ENCODE data around the gene ST7L. TPM values are rescaled to one million over a fixed set of nuclear protein-coding genes. Genes with fewer than 3 reads are reported as not detected.
A peak's percentile ranks its signal among the peaks of the same experiment; 100 is the strongest.
"Not testable (repeated sequence)": the region's sequence is repeated elsewhere in the genome, so short reads cannot be mapped to it uniquely, and the experiment has no call there.

The ST7L gene
- total RNA-seq (2014; rRNA removed; shearing (Covaris generic)) = 29.6 and 31.5 TPM in 2 replicates

DNA sequence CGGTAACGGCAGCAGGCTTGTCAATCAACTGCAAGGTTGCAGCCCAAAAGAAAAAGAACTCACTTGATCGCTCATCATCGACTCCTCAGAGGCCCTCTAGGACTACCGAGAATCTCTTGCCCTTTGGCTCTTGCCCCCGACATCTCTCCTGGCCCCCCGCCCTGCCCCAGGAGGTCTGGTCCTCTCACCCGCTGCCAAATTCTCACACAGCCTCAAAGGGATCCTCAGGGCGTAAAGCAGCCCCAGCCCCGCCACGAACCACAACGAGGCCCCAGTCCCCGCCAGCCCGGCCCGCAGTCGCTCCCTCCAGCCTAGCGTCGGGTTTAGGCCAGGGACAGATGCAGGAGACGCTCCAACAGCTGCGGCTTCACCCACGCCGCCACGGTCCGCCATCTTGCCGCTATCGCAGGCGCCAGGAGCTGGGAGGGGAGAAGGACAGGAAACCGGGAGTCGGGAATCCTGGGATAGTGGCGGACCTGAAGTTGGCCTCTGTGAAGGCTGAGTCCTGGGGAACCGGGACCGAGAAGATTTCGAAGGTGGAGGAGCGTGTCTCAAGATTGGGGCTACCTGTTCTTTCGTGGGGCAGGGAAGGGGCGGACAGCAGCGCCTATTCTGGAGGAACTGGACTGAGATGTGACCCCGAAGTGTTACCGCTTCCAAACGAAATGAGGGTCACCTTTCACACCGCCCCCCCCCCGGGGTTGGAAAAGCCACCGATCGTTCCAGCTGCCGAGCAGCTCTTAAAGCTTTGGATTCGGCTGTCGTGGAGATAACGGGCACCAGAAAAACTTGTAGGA, at the start of gene ST7L:
Gene ST7L (minus strand): TSS at position 421 of the 797 bp plus-strand sequence. CDS start 28 bp downstream, at position 393.
- DNase-seq (ENCODE audit: low read depth) = peak; percentile 88

DNA sequence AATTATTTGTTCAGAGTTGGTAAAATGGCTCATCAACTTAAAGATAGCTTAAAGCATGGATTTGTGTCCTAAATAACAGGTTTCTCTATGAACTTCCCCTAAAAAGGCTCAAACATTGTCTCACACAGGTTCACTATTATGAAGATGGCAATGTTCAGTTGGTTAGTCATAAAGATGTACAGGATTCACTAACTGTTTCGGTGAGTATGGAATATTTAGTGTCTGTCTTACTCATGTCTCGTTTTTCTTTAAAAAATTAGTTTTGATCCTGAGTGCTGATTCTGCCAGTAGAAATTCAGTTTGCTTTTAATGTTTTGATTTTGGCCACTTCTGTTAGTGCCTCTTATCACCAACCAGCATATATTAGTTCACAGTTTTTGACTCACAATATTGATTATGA, 48.0 kb upstream of the ST7L start:
- no peak for DNase-seq (ENCODE audit: low read depth)

GRCh38 chr1:112665857-112666256, 46.9 kb upstream of the ST7L start:
- DNase-seq (ENCODE audit: low read depth) = no peak

DNA sequence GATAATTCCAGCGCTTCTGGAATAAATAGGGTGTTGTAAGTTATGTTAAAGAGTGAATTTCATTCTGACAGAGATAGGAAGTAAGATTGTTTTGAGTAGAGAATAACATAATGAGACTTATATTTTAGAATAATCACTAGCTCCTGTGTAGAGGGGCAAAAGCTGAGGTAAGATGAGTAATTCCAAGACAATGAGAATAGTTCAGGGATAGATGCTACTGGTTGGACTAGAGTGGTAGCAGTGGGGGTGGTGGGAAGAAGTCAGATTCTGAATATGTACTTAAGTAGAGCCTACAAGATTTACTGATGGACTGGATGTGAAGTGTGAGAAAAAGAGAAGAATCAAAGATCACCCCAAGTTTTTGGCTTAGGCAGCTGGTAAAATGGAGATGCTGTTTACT, 32.3 kb upstream of the ST7L start:
- DNase-seq (ENCODE audit: low read depth) = no peak

DNA sequence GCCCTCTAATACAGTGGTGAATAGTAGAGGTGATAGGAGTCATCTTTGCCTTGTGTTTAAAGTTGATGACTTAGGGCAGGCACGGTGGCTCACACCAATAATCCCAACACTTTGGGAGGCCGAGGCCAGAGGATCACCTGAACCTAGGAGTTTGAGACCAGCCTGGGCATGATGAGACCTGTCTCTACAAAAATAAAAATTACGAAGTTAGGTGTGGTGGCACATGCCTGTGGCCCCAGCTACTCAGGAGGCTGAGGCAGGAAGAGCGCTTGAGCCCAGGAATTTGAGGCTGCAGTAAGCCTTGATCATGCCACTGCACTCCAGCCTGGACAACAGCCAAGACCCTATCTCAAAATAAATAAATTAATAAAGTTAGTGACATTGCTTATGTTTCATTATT, 27.3 kb upstream of the ST7L start:
- DNase-seq (ENCODE audit: low read depth) = no peak

- no peak for DNase-seq (ENCODE audit: low read depth)
Measured at GRCh38 chr1:112643080-112643479, 24.1 kb upstream of the ST7L start.

DNA sequence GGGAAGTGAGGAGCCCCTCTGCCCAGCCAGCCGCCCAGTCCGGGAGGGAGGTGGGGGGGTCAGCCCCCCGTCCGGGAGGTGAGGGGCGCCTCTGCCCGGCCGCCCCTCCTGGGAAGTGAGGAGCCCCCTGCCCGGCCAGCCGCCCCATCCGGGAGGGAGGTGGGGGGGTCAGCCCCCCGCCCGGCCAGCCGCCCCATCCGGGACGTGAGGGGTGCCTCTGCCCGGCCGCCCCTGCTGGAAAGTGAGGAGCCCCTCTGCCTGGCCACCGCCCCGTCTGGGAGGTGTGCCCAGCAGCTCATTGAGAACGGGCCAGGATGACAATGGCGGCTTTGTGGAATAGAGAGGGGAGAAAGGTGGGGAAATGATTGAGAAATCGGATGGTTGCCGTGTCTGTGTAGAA, 21.5 kb upstream of the ST7L start:
- DNase-seq (ENCODE audit: low read depth) = not testable (repeated sequence)

- no peak for DNase-seq (ENCODE audit: low read depth)
Measured at GRCh38 chr1:112638110-112638428, 19.1 kb upstream of the ST7L start.

DNA sequence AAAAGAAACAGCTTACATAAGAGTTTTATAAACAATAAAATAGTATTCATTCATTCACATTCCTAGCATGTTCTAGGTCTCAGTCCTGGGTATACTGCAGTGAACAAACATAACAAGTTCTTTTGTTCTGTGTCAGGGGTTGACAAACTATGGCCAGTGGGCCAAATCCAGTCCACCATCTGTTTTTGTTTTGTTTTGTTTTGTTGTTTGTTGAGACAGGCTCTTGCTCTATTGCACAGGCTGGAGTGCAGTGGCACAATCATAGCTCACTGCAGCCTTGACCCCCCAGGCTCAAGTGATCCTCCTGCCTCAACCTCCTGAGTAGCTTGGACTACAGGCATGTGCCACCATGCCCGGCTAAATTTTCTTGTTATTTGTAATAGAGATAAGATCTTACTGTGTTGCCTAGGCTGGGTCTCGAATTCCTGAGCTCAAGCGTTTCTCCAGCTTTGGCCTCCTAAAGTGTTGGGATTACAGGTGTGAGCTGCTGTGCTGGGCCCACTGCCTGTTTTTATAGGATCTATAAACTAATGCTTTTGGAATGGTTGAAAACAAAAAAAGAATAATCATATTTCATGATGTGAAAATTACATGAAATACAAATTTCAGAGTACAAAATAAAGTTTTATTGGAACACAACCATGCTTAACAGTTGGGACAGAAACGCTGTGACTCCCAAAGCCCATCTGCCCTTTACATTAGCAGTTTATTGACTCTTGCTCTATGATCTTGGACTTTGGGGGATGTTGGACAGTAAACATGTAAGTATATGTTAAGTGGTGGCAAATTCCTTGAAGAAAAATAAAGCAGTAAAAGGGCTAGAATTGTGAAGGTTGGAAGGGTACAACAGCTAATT, 18.5 kb upstream of the ST7L start:
- DNase-seq (ENCODE audit: low read depth) = no peak

DNA sequence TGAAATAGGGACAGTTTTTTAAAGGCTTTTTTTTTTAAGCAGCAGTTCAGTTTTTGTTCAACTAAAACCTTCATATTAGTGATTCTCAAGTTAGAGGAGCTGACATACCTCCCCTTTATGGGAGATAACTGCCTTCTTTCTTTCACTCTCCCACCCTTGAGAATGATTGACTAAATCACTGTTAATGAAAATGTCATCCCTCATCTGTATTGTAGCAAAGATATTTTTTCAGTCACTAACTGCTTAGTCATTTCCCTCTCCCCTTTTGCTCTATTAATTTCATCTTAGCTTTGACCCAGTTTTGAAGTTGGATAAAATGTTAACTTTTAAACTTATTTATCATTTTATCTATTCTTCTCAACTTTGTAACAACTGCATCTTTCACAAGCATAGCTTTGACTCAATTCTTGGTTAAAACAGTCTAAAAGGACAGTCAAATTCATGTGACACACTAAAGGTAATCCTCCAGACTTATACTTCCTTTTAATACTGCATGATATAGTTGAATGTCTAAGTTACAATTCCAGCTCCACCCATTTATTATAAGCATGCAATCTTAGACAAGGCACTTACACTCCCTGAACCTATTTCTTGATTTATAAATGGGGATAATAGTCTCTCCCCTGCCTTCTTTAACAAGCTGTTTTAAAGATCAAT, 17.8 kb upstream of the ST7L start:
- DNase-seq (ENCODE audit: low read depth) = no peak

DNA sequence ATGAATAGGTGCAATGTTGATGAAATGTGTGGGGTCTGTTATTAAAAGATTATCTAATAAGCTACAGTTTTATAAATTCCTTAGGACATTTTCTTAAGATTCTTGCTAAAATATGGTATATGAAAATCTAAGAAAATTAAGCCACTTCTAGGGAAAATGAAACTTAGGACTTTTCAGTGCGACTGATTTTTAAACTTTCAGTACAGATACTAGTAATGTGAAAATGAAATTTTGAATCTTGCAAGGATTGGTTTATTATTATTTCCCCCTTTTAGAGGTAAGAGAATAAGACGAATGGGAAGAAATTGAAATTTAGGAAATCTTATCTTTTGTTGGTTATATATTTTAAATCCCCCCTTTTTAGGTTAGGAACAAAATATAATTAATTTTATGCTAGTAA, 17.1 kb upstream of the ST7L start:
- DNase-seq (ENCODE audit: low read depth) = no peak

- no peak for DNase-seq (ENCODE audit: low read depth)
Measured at GRCh38 chr1:112634367-112634766, 15.4 kb upstream of the ST7L start.

GRCh38 chr1:112633628-112634027, 14.7 kb upstream of the ST7L start:
- DNase-seq (ENCODE audit: low read depth) = no peak

DNA sequence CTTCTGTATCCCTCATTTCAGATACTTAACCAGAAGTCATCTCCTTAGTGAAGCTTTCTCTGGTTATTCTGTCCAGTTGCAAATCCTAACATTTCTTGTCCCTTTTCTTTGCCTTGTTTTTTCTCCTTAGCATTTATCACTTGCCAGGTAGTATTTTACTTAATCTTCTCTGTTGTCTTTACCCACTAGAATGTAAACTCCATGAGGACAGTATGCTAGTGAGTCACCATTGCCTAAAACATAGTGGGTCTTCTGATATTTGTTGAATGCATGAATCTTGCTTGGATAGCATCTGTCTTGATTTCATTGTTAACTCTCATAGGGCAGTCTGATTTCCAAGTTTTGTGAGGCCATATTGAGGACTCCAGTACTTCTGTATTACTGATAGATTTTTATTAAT, 10.3 kb upstream of the ST7L start:
- DNase-seq (ENCODE audit: low read depth) = no peak

- DNase-seq (ENCODE audit: low read depth) = no peak
Measured at GRCh38 chr1:112628516-112628915, 9.6 kb upstream of the ST7L start.

DNA sequence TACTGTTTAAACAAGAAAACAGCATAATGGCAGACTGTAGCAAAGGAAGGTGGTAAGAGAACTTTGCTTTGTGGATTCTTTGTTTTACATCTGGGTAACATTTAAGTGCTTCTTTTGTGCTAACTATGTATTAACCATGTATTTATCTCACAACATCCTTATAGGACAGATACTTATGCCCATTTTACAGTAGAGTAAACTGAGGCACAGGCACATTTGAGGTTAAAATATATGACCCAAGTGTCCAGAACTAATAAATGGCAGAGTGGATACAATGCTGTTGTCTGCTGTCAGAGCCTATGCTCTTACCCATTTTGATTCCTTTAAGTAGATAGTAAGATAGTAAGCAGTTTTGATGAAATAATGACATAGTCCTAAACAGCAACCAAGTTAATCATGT, 7.9 kb upstream of the ST7L start:
- DNase-seq (ENCODE audit: low read depth) = no peak

- DNase-seq (ENCODE audit: low read depth) = no peak
Measured at GRCh38 chr1:112626193-112626592, 7.3 kb upstream of the ST7L start.

DNA sequence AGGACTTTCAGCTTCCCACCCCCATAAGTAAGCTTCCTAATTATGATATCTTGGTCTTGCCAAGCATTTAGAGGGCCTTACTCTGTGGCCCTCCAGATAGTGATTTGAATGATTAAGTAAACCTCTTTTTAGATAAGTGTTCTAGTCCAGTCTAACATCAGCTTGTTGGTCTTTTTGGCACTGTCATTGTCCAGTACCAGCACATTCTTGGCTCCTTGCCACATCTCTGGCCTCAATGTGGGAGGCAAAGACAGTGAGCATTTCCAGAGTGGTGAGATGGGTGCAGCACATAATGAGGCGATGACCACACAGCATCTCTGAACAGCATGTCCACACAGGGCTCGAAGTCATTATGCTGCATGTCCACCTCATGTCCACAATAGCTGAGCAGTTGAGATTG, 6.8 kb upstream of the ST7L start:
- DNase-seq (ENCODE audit: low read depth) = peak; percentile 29

GRCh38 chr1:112624493-112624892, 5.6 kb upstream of the ST7L start:
- DNase-seq (ENCODE audit: low read depth) = not testable (repeated sequence)

DNA sequence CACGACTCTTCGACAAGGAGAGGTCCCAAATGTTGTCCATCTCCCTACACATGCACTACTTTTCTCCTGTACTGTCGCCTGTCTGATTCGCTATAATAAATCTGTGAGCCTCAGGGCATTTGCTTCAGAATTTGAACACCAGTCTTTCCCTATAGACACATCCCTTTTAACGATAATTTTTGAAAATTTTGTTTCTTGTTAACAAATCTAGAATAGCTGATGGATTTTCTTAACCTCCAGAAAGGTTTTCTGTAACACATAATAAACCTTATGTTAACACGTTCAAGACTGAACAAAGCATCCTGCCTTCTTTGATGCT, 1.4 kb upstream of the ST7L start:
- DNase-seq (ENCODE audit: low read depth) = no peak

- peak; percentile 98 for DNase-seq (ENCODE audit: low read depth)
Measured at GRCh38 chr1:112619518-112620376, 806 bp upstream of the ST7L start, which contains the start of gene CAPZA1. Gene CAPZA1 (plus strand): TSS chr1:112619832. CDS start chr1:112619845, 13 bp downstream.

Data from Daoy (cell line).